ENCODE measurements around the gene CEP152. TPM values are rescaled to one million over a fixed set of nuclear protein-coding genes. Genes with fewer than 3 reads are reported as not detected.

The CEP152 gene
- polyA plus RNA-seq, 1 donor from 2014 or later: 8.4 TPM

Other genes with a start within 250 kb of the CEP152 start
- not detected for gene FBN1, start 165.4 kb downstream of the CEP152 start, polyA plus RNA-seq
- gene EID1, start 67.1 kb upstream of the CEP152 start, polyA plus RNA-seq: 140 TPM
- gene SHC4, start 152.8 kb upstream of the CEP152 start, polyA plus RNA-seq: not detected
- gene SECISBP2L, start 235.4 kb upstream of the CEP152 start, polyA plus RNA-seq: 31.5 TPM

Data from IgD-negative memory B cell (primary cell).